Cardiac muscle cell (in vitro differentiated cells and primary cell): ENCODE data around the gene ZEB2. TPM values are rescaled to one million over a fixed set of nuclear protein-coding genes. Genes with fewer than 3 reads are reported as not detected.

Experiments
- DNase-seq, 2 donors: peaks; one replicate each; pipeline versions ENCODE4 v3.0.0 to v3.0.0-alpha.2; 2010 to 2017; ENCODE audit warnings: low read depth in 1 of 2, low spot score in 1 of 2
- H3K27ac ChIP-seq: fragments of 200-600 bp; sonication (generic); 2 replicates; pipeline ENCODE4 v1.5.1; 2016
- H3K27me3 ChIP-seq: fragments of 200-600 bp; sonication (generic); 2 replicates; pipeline ENCODE4 v1.6.0; 2016; ENCODE audit warnings: control low read depth
- H3K36me3 ChIP-seq: fragments of 200-600 bp; sonication (generic); 2 replicates; pipeline ENCODE4 v1.5.1; 2016; ENCODE audit warnings: control low read depth
- H3K4me1 ChIP-seq: fragments of 200-600 bp; sonication (generic); 2 replicates; pipeline ENCODE4 v1.8.1; 2017; ENCODE audit warnings: low read depth, mild to moderate bottlenecking, mixed run types
- H3K4me3 ChIP-seq: fragments of 200-600 bp; sonication (generic); 2 replicates; pipeline ENCODE4 v1.5.1; 2016; ENCODE audit warnings: mild to moderate bottlenecking
- H3K9me3 ChIP-seq: fragments of 200-600 bp; sonication (generic); 2 replicates; pipeline ENCODE4 v1.5.1; 2017; ENCODE audit warnings: low read depth, mild to moderate bottlenecking, control low read depth
- CTCF ChIP-seq: IDR thresholded peaks from 2 replicates; pipeline ENCODE4 v1.5.1; 2012; ENCODE audit warnings: low read depth, mild to moderate bottlenecking, low read length
- polyA plus RNA-seq: library from polyadenylated mRNA; unstranded; fragments of >200 nt; fragmentation: Nextera tagmentation; extraction: Ambion mirVana; gene quantifications from 2 replicates; pipeline ENCODE4 v1.2.1, GENCODE V29; 2016
- total RNA-seq: library from RNA; depleted of rRNA; stranded (reverse); fragments of >200 nt; gene quantifications from 2 replicates; pipeline ENCODE4 v1.2.3, GENCODE V29; 2016

Gene ZEB2
- total and polyA plus RNA-seq, 2 experiments from 2014 or later, result 16.8 to 41.2 TPM

GRCh38 chr2:144544053-144544452, 24.1 kb upstream of the ZEB2 start:
- H3K27ac ChIP-seq, result no peak overlapping the region
- no peak for TF ChIP-seq CTCF
- H3K9me3 ChIP-seq, result no peaks in the 10 kb centered on the region
- no peaks in the 10 kb centered on the region for H3K4me1 ChIP-seq
- no peak for DNase-seq
- H3K27me3 ChIP-seq, result no peaks in the 10 kb centered on the region
- no peak overlapping the region for H3K4me3 ChIP-seq
- no peaks in the 10 kb centered on the region for H3K36me3 ChIP-seq

GRCh38 chr2:144541396-144541795, 21.5 kb upstream of the ZEB2 start:
- no peaks in the 10 kb centered on the region for H3K9me3 ChIP-seq
- H3K36me3 ChIP-seq, result no peaks in the 10 kb centered on the region
- H3K27ac ChIP-seq, result no peak overlapping the region
- no peaks in the 10 kb centered on the region for H3K4me1 ChIP-seq
- H3K4me3 ChIP-seq, result no peak overlapping the region
- TF ChIP-seq CTCF, result no peak
- no peak for DNase-seq
- no peaks in the 10 kb centered on the region for H3K27me3 ChIP-seq

- Histone ChIP-seq H3K36me3 (no peaks in the 10 kb centered on the region), H3K4me3 (no peak overlapping the region), H3K4me1 (no peaks in the 10 kb centered on the region), H3K27me3 (no peaks in the 10 kb centered on the region), H3K9me3 (no peaks in the 10 kb centered on the region), H3K27ac (no peak overlapping the region)
- no peak for DNase-seq
- no peak for TF ChIP-seq CTCF
Measured at GRCh38 chr2:144539289-144539782, 19.4 kb upstream of the ZEB2 start.

- Histone ChIP-seq H3K27ac (no peak overlapping the region), H3K4me1 (no peaks in the 10 kb centered on the region), H3K27me3 (no peaks in the 10 kb centered on the region), H3K9me3 (no peaks in the 10 kb centered on the region), H3K4me3 (no peak overlapping the region), H3K36me3 (no peaks in the 10 kb centered on the region)
- TF ChIP-seq CTCF, result no peak
- DNase-seq, result no peak
Measured at GRCh38 chr2:144535300-144535699, 15.4 kb upstream of the ZEB2 start.

GRCh38 chr2:144533221-144533620, 13.3 kb upstream of the ZEB2 start:
- Histone ChIP-seq H3K9me3 (no peaks in the 10 kb centered on the region), H3K27ac (no peak overlapping the region), H3K27me3 (no peaks in the 10 kb centered on the region), H3K4me3 (no peak overlapping the region), H3K36me3 (no peaks in the 10 kb centered on the region), H3K4me1 (no peaks in the 10 kb centered on the region)
- no peak for DNase-seq
- TF ChIP-seq CTCF, result no peak

- no peak overlapping the region for H3K4me3 ChIP-seq
- no peaks in the 10 kb centered on the region for H3K27me3 ChIP-seq
- H3K9me3 ChIP-seq, result no peaks in the 10 kb centered on the region
- H3K4me1 ChIP-seq, result peaks cover 1% of the 10 kb centered on the region
- H3K27ac ChIP-seq, result no peak overlapping the region
- no peak for DNase-seq
- no peaks in the 10 kb centered on the region for H3K36me3 ChIP-seq
- TF ChIP-seq CTCF, result no peak
Measured at GRCh38 chr2:144530596-144530995, 10.7 kb upstream of the ZEB2 start.
